COR-L47 (cell line): ENCODE results near the gene SLC39A1.
"Not testable (repeated sequence)": the region's sequence is repeated elsewhere in the genome, so short reads cannot be mapped to it uniquely, and the experiment has no call there.

Experiments
- DNase-seq: peaks from one replicate; lab custom pipeline; 2025; lab: John Stamatoyannopoulos, UW

Gene SLC39A1

GRCh38 chr1:153929426-153929825, 33.9 kb downstream of the SLC39A1 start:
- DNase-seq = no peak

DNA sequence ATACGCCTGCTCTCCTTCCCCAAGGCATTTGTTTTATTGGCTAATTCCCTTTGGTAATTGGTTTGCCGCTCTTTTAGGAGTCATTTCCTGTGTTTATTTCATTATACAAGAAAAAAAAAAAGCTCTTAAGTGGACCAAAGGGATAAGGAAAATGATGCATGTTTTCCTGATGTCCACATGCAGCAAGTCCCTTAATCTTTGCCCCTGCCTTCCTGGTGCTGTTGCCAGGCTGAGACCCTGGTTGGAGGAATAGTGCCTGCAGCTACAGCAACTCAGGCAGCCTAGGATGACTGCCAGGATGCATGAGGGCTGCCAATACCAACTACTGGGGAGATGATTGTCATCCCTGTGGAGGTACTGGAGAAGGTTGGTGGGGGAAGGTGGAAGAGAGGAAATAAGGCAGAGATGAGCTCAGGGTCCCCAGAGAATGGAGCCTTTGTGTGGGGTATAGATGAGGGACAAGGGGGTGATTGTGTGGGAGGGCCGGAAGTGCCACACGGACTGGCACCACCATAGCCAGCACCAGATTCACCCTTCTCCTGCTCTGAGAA, 34.5 kb downstream of the SLC39A1 start:
- DNase-seq = no peak

DNA sequence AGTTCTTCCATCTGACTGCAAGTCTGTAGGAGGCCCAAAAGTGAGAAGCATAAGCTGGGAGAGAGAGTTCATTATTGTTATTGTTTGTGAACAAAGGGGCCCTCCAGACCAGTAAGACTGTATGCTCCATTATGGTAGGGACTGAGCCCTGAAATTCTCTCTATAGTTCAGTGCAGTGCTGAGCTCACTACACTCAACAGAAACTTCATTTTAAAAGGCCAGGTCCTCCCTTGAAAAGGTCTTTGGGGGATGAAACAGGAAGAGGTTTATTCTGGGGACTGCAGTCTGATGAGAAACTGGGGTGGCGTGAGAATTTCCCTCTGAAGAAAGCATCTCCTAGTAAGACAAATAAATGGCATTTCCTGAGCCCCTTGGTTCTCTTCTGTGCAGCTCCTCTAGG, 35.1 kb downstream of the SLC39A1 start:
- no peak for DNase-seq

GRCh38 chr1:153926405-153926804, 36.9 kb downstream of the SLC39A1 start:
- DNase-seq = no peak

DNA sequence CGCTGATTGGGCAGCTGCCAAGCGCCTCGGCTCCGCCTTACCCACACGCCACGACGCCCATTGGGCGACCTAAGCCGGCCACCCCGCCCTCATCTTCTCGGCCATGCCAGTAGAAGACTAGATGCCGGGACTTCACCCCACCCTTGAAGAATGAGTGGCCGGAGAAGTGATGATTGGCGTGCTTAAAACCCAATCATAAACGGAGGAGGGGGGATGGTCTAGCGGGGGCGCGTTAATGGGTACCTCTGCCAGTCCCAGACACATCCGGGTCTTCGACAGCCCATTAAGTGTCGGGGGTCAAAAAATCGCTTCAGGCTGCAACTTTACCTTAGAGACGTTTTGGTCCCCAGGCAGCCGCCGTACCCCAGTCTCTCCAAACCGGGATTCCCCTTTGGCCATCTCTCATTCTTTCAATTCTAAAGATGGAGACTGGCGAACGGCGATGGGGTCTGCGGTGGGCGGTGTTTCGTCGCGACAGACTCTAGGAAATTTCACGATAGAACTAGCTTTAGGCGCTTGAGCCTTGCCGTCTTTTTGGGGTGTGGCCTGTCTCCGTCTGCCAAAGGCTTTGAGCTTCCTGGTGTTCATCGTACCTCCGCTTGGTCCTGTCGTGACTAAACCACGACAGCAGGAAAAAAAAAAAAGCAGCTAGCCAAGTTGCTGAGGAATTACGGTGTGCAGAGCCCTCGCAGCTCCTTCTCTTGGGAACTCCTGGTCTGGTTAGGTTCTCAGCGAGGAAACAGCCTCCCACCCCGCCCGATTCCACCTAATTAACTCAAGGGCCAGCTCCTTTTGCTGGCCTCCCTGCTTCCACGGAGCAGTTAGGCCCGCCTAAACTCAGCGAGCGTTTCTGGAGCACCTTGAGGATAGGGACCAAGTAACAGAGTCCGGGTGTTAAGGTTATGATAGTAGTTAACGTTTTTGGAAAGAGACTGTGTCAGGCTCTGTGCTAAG, 40.1 kb downstream of the SLC39A1 start, which contains the start of gene GATAD2B:
Gene GATAD2B, minus strand, starts transcription at position 1 of the 954 bp plus-strand sequence. CDS start 94,625 bp downstream, outside the sequence.
- DNase-seq = peak; percentile 100

- DNase-seq = peak; percentile 65
These were observed 41.0 kb downstream of the SLC39A1 start for GRCh38 chr1:153922076-153922971.

DNA sequence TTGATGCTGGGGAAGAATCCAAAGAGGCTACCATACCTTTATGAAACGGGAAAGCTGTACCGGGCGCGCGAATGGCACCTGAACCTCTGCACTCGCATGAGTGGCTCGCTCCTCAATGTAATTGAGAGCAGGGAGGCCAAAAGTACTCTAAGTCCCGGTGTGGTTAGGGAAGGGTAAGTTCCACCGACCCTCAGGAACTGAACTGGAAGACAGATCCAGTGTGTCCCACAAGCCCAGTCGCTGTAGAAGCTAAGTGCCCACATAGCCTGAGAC, 41.6 kb downstream of the SLC39A1 start:
- no peak for DNase-seq

DNA sequence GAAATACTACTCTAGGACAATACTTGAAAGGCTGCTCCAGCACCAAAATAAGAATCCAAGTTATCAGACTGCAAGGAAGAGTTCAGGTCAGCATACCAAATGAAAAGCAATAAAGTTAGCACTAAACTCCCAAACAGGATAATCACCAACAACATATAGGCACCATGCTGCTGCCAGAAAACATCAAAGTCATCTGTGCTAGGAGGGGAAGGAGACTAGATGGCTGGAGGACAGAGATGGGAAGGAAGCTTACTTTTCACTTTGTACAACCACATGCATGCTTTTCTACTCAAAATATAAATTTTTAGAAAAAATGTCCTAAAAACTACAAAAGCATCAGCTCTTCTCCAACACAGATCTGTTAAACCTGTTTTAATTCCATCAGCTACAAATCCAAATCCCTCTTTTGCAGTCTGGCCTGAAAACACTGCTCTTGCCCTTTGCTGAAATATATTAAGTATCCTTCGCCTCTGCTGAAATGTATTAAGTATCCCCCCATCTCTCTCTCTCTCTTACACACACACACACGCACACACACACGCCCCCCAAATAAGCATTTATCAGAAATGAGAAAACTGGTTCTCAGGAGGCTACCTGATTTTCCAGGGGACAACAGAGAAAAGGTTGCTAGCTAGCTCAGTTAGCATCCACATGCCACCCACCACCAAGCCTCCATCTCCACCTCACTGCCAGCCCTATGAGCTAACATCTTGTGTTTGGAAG, 42.1 kb downstream of the SLC39A1 start:
- no peak for DNase-seq

DNA sequence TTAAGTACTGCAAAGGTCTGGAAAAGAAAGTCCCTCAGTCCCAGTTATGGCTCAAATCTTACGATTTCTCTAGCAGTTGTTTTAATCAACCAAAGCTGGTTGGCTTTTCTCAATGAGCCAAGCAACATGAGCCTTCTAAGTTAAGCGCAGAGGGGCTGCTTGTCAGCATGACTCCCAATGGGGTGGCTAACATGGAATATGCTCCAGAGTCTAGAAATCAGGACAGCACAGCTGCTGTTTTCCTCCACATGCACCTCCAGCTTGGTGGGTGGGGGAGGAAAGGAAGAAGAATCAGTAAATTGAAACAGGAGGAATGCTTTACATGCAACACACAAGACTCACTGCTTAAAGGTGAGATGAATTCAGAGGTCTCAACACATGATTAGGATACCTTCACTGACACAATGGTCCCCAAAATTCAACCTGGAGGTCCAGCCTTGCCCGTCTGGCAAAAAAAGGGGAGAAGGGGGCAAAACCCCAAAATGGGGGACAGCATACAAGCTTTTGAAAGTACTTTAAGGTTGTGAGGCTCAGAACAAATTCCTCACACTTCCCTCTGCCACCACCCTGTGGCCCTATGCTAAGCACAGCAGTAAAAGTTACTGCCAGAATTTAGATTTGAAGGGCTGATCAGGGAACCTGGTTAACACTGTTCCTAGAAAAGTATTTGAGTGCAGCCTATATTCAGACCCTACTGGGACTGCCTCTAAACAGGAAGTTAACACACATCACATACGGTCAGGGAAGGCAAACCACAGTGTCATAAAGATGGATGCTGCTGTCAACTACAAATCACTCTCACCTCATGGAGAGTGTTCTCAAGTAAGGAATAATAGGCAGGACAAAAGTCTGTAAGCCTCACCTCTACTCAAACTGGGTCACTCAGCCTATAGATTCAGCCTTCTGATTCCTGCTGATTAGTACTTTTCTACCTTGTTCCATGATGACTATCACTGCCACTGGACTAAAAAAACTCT, 43.2 kb downstream of the SLC39A1 start:
- no peak for DNase-seq

- DNase-seq = no peak
These were observed 47.0 kb downstream of the SLC39A1 start for GRCh38 chr1:153916297-153916696.

GRCh38 chr1:153912349-153912748, 51.0 kb downstream of the SLC39A1 start:
- DNase-seq = no peak

GRCh38 chr1:153910560-153910959, 52.8 kb downstream of the SLC39A1 start:
- not testable (repeated sequence) for DNase-seq
